K562 (cell line): Measurements from ENCODE around the gene ABHD16A. TPM values are rescaled to one million over a fixed set of nuclear protein-coding genes. Genes with fewer than 3 reads are reported as not detected.

ENCODE experiments used
- CHD1 ChIP-seq: fragments of 200-600 bp; sonication (generic); IDR thresholded peaks from one replicate; pipeline ENCODE4 v1.6.1; 2012; ENCODE audit warnings: mild to moderate bottlenecking, moderate library complexity, low read length, inconsistent platforms
- CUX1 ChIP-seq: fragments of 200-800 bp; sonication (Bioruptor generic); IDR thresholded peaks from 2 replicates; pipeline ENCODE4 v1.6.1; 2016; ENCODE audit warnings: missing genetic modification characterization, missing compliant biosample characterization
- E2F1 ChIP-seq: sonication (generic); formaldehyde crosslinking; IDR thresholded peaks from 2 replicates; pipeline ENCODE4 v1.8.1; 2023; ENCODE audit warnings: mild to moderate bottlenecking, missing genetic modification reagents, moderate library complexity
- STAG1 ChIP-seq: sonication (generic); formaldehyde crosslinking; IDR thresholded peaks from 2 replicates; pipeline ENCODE4 v1.5.0; 2020; ENCODE audit warnings: missing genetic modification reagents, borderline replicate concordance
- ZFP36 ChIP-seq: fragments of 150-350 bp; IDR thresholded peaks from 2 replicates; pipeline ENCODE4 v1.6.1; 2018; ENCODE audit warnings: low read length, low read depth; ENCODE audit not compliant: partially characterized antibody
- ZNF354B ChIP-seq: fragments of 250-450 bp; sonication (Bioruptor Pico); IDR thresholded peaks from 2 replicates; pipeline ENCODE4 v1.4.0; 2020
- ZNF609 ChIP-seq: sonication (generic); formaldehyde crosslinking; IDR thresholded peaks from 2 replicates; pipeline ENCODE4 v1.8.1; 2023; ENCODE audit warnings: missing genetic modification reagents, mild to moderate bottlenecking, borderline replicate concordance
- polyA plus RNA-seq, 8 experiments: library from polyadenylated mRNA; depleted of rRNA in 4 of 8; stranded (reverse) in 5 of 8; unstranded in 3 of 8; fragments of >200 nt; fragmentation: Nextera tagmentation in 2 of 8; fragmentation: Illumina TruSeq in 1 of 8; extraction: Ambion mirVana in 2 of 8; extraction: Trizol in 1 of 8; gene quantifications; 2 replicates each; pipeline versions ENCODE4 v1.2.1 to v1.2.3, GENCODE V29; 2011 to 2014; ENCODE audit warnings: inconsistent platforms in 1 of 8, missing spikeins in 1 of 8
- total RNA-seq, 7 experiments: library from RNA; depleted of rRNA in 6 of 7; stranded (reverse); fragments of >200 nt in 6 of 7; fragmentation: Illumina TruSeq in 2 of 7; extraction: Trizol in 2 of 7; gene quantifications; 2 replicates each; pipeline versions ENCODE4 v1.2.1 to v1.2.3, GENCODE V29; 2011 to 2021; ENCODE audit warnings: low replicate concordance in 1 of 7
- TF ChIP-seq, protein P1 (sequence below): sonication (generic); formaldehyde crosslinking; IDR thresholded peaks from 2 replicates; pipeline ENCODE4 v1.8.0; 2022; ENCODE audit warnings: missing genetic modification reagents, mild to moderate bottlenecking, moderate library complexity, borderline replicate concordance
- TF ChIP-seq, protein P2 (sequence below): fragments of 150-350 bp; IDR thresholded peaks from 2 replicates; pipeline ENCODE4 v1.6.1; 2014; ENCODE audit warnings: low read depth, mild to moderate bottlenecking, low read length, borderline replicate concordance

The ABHD16A gene
- total and polyA plus RNA-seq, 9 of the 15 experiments (the other 6 are each of a cell fraction or from before 2014, with no cell fraction given): 25.8 to 120 (median 81.6) TPM

DNA sequence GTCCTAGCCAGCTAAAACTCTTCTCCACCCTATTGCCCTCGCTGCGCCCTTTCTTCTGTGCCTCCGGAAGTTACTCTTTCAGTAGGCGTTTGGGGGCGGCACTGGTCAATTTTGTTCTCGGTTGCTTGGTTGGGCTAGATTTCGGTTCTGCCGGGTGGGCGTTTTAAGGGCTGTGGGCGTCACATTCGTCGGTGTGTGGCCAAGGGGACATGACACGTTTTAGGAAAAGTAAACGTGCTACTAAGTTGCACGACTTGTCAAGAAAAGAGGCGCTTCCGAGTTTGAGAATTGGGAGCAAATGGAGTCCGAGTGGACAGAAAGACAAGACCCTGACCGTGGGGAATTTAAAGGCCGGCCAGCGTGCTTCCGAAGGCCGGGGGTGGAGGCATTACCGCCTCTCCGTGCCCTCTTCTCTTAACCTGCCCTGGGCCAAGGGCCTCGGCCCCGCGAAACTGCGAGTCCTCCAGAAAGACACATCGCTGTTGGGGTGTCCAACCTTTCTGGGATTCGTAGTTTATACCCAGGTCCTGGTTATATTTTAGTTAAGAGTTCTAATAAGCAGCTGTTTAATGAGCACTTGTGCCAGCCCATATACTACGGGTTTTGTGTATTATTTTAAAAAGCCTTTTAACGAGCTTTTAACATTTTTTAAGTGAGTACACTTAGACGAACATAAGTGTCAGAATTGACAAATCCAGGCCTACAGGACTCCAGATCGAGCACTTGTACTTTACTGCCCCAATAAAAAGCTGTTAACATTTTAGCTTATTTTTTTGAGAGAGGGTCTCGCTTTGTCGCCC, 50.0 kb downstream of the ABHD16A start (continued):
- 0 out of 2 replicates have a peak, but pooled peaks have one; percentile 15 for TF ChIP-seq E2F1 (CRISPR knock-in tag)
- TF ChIP-seq, protein P1, sequence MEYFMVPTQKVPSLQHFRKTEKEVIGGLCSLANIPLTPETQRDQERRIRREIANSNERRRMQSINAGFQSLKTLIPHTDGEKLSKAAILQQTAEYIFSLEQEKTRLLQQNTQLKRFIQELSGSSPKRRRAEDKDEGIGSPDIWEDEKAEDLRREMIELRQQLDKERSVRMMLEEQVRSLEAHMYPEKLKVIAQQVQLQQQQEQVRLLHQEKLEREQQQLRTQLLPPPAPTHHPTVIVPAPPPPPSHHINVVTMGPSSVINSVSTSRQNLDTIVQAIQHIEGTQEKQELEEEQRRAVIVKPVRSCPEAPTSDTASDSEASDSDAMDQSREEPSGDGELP (CRISPR knock-in tag): no peak
- TF ChIP-seq ZNF609 (CRISPR knock-in tag): peak; percentile 79; the same call in 1 of the 2 replicates
- TF ChIP-seq ZNF354B (CRISPR knock-in tag): no peak
- TF ChIP-seq ZFP36: no peak
- no peak for TF ChIP-seq CHD1
- TF ChIP-seq, protein P2, sequence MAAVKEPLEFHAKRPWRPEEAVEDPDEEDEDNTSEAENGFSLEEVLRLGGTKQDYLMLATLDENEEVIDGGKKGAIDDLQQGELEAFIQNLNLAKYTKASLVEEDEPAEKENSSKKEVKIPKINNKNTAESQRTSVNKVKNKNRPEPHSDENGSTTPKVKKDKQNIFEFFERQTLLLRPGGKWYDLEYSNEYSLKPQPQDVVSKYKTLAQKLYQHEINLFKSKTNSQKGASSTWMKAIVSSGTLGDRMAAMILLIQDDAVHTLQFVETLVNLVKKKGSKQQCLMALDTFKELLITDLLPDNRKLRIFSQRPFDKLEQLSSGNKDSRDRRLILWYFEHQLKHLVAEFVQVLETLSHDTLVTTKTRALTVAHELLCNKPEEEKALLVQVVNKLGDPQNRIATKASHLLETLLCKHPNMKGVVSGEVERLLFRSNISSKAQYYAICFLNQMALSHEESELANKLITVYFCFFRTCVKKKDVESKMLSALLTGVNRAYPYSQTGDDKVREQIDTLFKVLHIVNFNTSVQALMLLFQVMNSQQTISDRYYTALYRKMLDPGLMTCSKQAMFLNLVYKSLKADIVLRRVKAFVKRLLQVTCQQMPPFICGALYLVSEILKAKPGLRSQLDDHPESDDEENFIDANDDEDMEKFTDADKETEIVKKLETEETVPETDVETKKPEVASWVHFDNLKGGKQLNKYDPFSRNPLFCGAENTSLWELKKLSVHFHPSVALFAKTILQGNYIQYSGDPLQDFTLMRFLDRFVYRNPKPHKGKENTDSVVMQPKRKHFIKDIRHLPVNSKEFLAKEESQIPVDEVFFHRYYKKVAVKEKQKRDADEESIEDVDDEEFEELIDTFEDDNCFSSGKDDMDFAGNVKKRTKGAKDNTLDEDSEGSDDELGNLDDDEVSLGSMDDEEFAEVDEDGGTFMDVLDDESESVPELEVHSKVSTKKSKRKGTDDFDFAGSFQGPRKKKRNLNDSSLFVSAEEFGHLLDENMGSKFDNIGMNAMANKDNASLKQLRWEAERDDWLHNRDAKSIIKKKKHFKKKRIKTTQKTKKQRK: no peak
- peak; percentile 85 for TF ChIP-seq CUX1 (CRISPR knock-in tag)
- TF ChIP-seq STAG1: no peak
